K562 (cell line): ENCODE results near the gene CNTN5. TPM values are rescaled to one million over a fixed set of nuclear protein-coding genes. Genes with fewer than 3 reads are reported as not detected.

ENCODE experiments used
- ATAC-seq: fragments of 200-7000 bp; cut with Tn5 transposase; 3 replicates; pipeline ENCODE4 v1.9.1; 2020; ENCODE audit warnings: moderate library complexity
- BruUV-seq: library from RNA; stranded (reverse); fragments of 400-500 nt; replicated peaks from 2 replicates; lab custom pipeline; 2021; lab: Mats Ljungman, UMichigan
- CTCF ChIA-PET: fragments of 300-600 bp; formaldehyde crosslinking; extraction: SDS; loops from one replicate; lab custom pipeline; 2021; ENCODE audit warnings: low intra/inter-chr PET ratio; lab: Yijun Ruan, JAX
- POLR2A ChIA-PET: fragments of 300-600, 350-650 bp; sonication (Branson Sonifier 250); formaldehyde crosslinking; extraction: SDS; loops from one replicate; lab custom pipeline; 2021; ENCODE audit warnings: antibody characterized with exemption, inconsistent platforms; lab: Yijun Ruan, JAX
- DNase-seq, 4 experiments: peaks; one replicate each; pipeline versions ENCODE4 v3.0.0 to v3.0.0-alpha.2; 2011 to 2018; ENCODE audit warnings: low spot score in 3 of 4, mixed read lengths in 3 of 4; ENCODE audit errors: extremely low read depth in 1 of 4
- FAIRE-seq: peaks from 2 replicates; lab custom pipeline; 2011; peaks lifted over from hg19 to GRCh38; lab: Jason Lieb, UNC
- H2AFZ ChIP-seq: 2 replicates; pipeline ENCODE4 v1.6.0; 2011; ENCODE audit warnings: low read depth, low read length, control low read depth, inconsistent platforms
- H3K27ac ChIP-seq: fragments of 200-600 bp; 3 replicates; pipeline ENCODE4 v1.8.0; 2011; ENCODE audit warnings: low read depth, mild to moderate bottlenecking, control low read depth, inconsistent platforms, low read length, moderate library complexity, mixed read lengths; ENCODE audit errors: extremely low read depth
- H3K27me3 ChIP-seq, 2 experiments: fragments of 300-600 bp in 1 of 2; 2 replicates in 1 of 2; 3 replicates in 1 of 2; pipeline versions ENCODE4 v1.6.0 to v1.8.0; 2011; ENCODE audit warnings: inconsistent platforms in 2 of 2, low read length in 2 of 2, mild to moderate bottlenecking in 1 of 2, mixed read lengths in 1 of 2, moderate library complexity in 1 of 2; ENCODE audit not compliant: control insufficient read depth in 2 of 2, insufficient read depth in 2 of 2
- H3K36me3 ChIP-seq: fragments of 300-600 bp; 3 replicates; pipeline ENCODE4 v1.8.0; 2011; ENCODE audit warnings: mild to moderate bottlenecking, low read length, inconsistent platforms; ENCODE audit not compliant: control insufficient read depth, insufficient read depth
- H3K4me1 ChIP-seq, 2 experiments: fragments of 200-600 bp in 1 of 2; replicated peaks in 1 of 2; 2 replicates in 1 of 2; 3 replicates in 1 of 2; pipeline versions ENCODE4 v1.5.1 to v1.8.0; 2011; ENCODE audit warnings: inconsistent platforms in 2 of 2, low read length in 2 of 2, mild to moderate bottlenecking in 1 of 2, mixed read lengths in 1 of 2, moderate library complexity in 1 of 2; ENCODE audit not compliant: control insufficient read depth in 2 of 2, insufficient read depth in 2 of 2
- H3K4me2 ChIP-seq: 2 replicates; pipeline ENCODE4 v1.6.1; 2011; ENCODE audit warnings: low read length, control low read depth, inconsistent platforms, mixed read lengths; ENCODE audit not compliant: insufficient read depth
- H3K4me3 ChIP-seq: fragments of 200-600 bp; sonication (generic), shearing (Covaris generic); 2 replicates; pipeline ENCODE4 v1.5.1; 2016; ENCODE audit warnings: control low read depth, inconsistent platforms
- H3K79me2 ChIP-seq: fragments of 200-600 bp; 3 replicates; pipeline ENCODE4 v1.8.0; 2011; ENCODE audit warnings: low read length, inconsistent platforms; ENCODE audit not compliant: control insufficient read depth, insufficient read depth
- H3K9ac ChIP-seq, 2 experiments: 2 replicates each; pipeline versions ENCODE4 v1.6.0 to v1.6.1; 2011; ENCODE audit warnings: low read depth in 2 of 2, low read length in 2 of 2, control low read depth in 1 of 2, inconsistent platforms in 1 of 2, mild to moderate bottlenecking in 1 of 2, mixed read lengths in 1 of 2; ENCODE audit not compliant: insufficient read depth in 1 of 2
- H3K9me1 ChIP-seq: one replicate; pipeline ENCODE4 v1.6.0; 2011; ENCODE audit warnings: inconsistent platforms, mild to moderate bottlenecking, low read length, moderate library complexity; ENCODE audit not compliant: control insufficient read depth, insufficient read depth
- H3K9me3 ChIP-seq: replicated peaks from 2 replicates; pipeline ENCODE4 v1.5.1; 2011; ENCODE audit warnings: low read depth, low read length, inconsistent platforms; ENCODE audit not compliant: control insufficient read depth, insufficient read depth
- H4K20me1 ChIP-seq: replicated peaks from 2 replicates; pipeline ENCODE4 v1.6.1; 2011; ENCODE audit warnings: low read length, inconsistent platforms, mixed read lengths; ENCODE audit not compliant: control insufficient read depth, insufficient read depth
- BCOR ChIP-seq: fragments of 450-650 bp; IDR thresholded peaks from 2 replicates; pipeline ENCODE4 v1.6.1; 2016
- BRCA1 ChIP-seq, 2 experiments: fragments of 450-650 bp in 1 of 2; sonication (generic) in 1 of 2; formaldehyde crosslinking in 1 of 2; IDR thresholded peaks; 2 replicates each; pipeline versions ENCODE4 v1.5.0 to v1.6.1; 2017 to 2020; ENCODE audit warnings: mild to moderate bottlenecking in 1 of 2, missing genetic modification reagents in 1 of 2
- BRD4 ChIP-seq: fragments of 200-600 bp; sonication (generic); IDR thresholded peaks from 2 replicates; pipeline ENCODE4 v1.6.1; 2017; ENCODE audit warnings: inconsistent platforms
- CBX2 ChIP-seq: fragments of 200-600 bp; sonication (generic); IDR thresholded peaks from one replicate; pipeline ENCODE4 v1.6.1; 2012; ENCODE audit warnings: mild to moderate bottlenecking, low read length, inconsistent platforms; ENCODE audit not compliant: insufficient read depth, poor library complexity, severe bottlenecking
- EZH2 ChIP-seq: IDR thresholded peaks from 2 replicates; pipeline ENCODE4 v1.6.1; 2012; ENCODE audit warnings: low read depth, mild to moderate bottlenecking, inconsistent platforms, low read length, borderline replicate concordance
- GATAD2B ChIP-seq: fragments of 450-650 bp; IDR thresholded peaks from 2 replicates; pipeline ENCODE4 v1.6.1; 2017; ENCODE audit warnings: mild to moderate bottlenecking, borderline replicate concordance
- HDAC2 ChIP-seq: fragments of 450-650 bp; IDR thresholded peaks from 2 replicates; pipeline ENCODE4 v1.6.1; 2016; ENCODE audit warnings: mild to moderate bottlenecking
- HOXB6 ChIP-seq: fragments of 250-450 bp; sonication (Bioruptor Pico); IDR thresholded peaks from 2 replicates; pipeline ENCODE4 v1.5.1; 2022; ENCODE audit warnings: mild to moderate bottlenecking, borderline replicate concordance
- IFI16 ChIP-seq: fragments of 250-450 bp; sonication (Bioruptor Pico); IDR thresholded peaks from 2 replicates; pipeline ENCODE4 v2.1.2; 2022; ENCODE audit warnings: mild to moderate bottlenecking, inconsistent platforms
- MED1 ChIP-seq: sonication (generic); formaldehyde crosslinking; IDR thresholded peaks from 2 replicates; pipeline ENCODE4 v1.8.1; 2023; ENCODE audit warnings: missing genetic modification reagents, borderline replicate concordance
- NR2F6 ChIP-seq: fragments of 450-650 bp; formaldehyde crosslinking; IDR thresholded peaks from 2 replicates; pipeline ENCODE4 v1.4.0; 2020; ENCODE audit warnings: mild to moderate bottlenecking
- RBM17 ChIP-seq: fragments of 200-400 bp; formaldehyde crosslinking; IDR thresholded peaks from 2 replicates; pipeline ENCODE4 v1.6.1; 2017; ENCODE audit warnings: low read depth, mild to moderate bottlenecking, low read length, borderline replicate concordance
- SIN3B ChIP-seq: fragments of 450-650 bp; IDR thresholded peaks from 2 replicates; pipeline ENCODE4 v1.6.1; 2017; ENCODE audit warnings: low read depth, mild to moderate bottlenecking, moderate library complexity
- ZBTB17 ChIP-seq: fragments of 450-650 bp; formaldehyde crosslinking; IDR thresholded peaks from 2 replicates; pipeline ENCODE4 v1.4.0; 2020; ENCODE audit warnings: mild to moderate bottlenecking
- ZBTB8A ChIP-seq: fragments of 450-650 bp; IDR thresholded peaks from 2 replicates; pipeline ENCODE4 v1.6.1; 2018; ENCODE audit warnings: mild to moderate bottlenecking, moderate library complexity; ENCODE audit not compliant: partially characterized antibody
- ZNF561 ChIP-seq: fragments of 450-650 bp; formaldehyde crosslinking; conservative IDR thresholded peaks from 2 replicates; pipeline ENCODE4 v1.4.0; 2020; ENCODE audit warnings: mild to moderate bottlenecking, moderate library complexity
- ZNF668 ChIP-seq: fragments of 250-450 bp; sonication (Bioruptor Pico); IDR thresholded peaks from 2 replicates; pipeline ENCODE4 v1.8.0; 2022; ENCODE audit warnings: mild to moderate bottlenecking, inconsistent platforms
- ZNF695 ChIP-seq: fragments of 450-650 bp; formaldehyde crosslinking; IDR thresholded peaks from 2 replicates; pipeline ENCODE4 v1.4.0; 2020; ENCODE audit warnings: mild to moderate bottlenecking, moderate library complexity
- WGBS: fragments of 100-300 bp; shearing (Covaris generic); methylation state at CpG from one replicate; pipeline ENCODE4 v1.1.6; 2016; ENCODE audit warnings: low coverage, mixed read lengths; ENCODE audit not compliant: insufficient coverage; ENCODE audit errors: missing lambda C conversion rate; 5-methylcytosine and 5-hydroxymethylcytosine counted together
- in situ Hi-C: fragments of 300-500 bp; cut with MboI; formaldehyde crosslinking; loops from 4 replicates; pipeline ENCODE4 v1.15.0; 2018; ENCODE audit warnings: inconsistent platforms, mixed read lengths
- intact Hi-C: fragments of 100-400 bp; cut with micrococcal nuclease; formaldehyde crosslinking; loops from 2 replicates; pipeline ENCODE4 v1.14.2; 2022
- polyA plus RNA-seq, 8 experiments: library from polyadenylated mRNA; depleted of rRNA in 4 of 8; stranded (reverse) in 5 of 8; unstranded in 3 of 8; fragments of >200 nt; fragmentation: Nextera tagmentation in 2 of 8; fragmentation: Illumina TruSeq in 1 of 8; extraction: Ambion mirVana in 2 of 8; extraction: Trizol in 1 of 8; gene quantifications; 2 replicates each; pipeline versions ENCODE4 v1.2.1 to v1.2.3, GENCODE V29; 2011 to 2014; ENCODE audit warnings: inconsistent platforms in 1 of 8, missing spikeins in 1 of 8
- total RNA-seq, 7 experiments: library from RNA; depleted of rRNA in 6 of 7; stranded (reverse); fragments of >200 nt in 6 of 7; fragmentation: Illumina TruSeq in 2 of 7; extraction: Trizol in 2 of 7; gene quantifications; 2 replicates each; pipeline versions ENCODE4 v1.2.1 to v1.2.3, GENCODE V29; 2011 to 2021; ENCODE audit warnings: low replicate concordance in 1 of 7
- TF ChIP-seq, protein P1 (sequence below): fragments of 150-350 bp; IDR thresholded peaks from 2 replicates; pipeline ENCODE4 v1.6.1; 2014; ENCODE audit warnings: low read depth, mild to moderate bottlenecking, low read length, borderline replicate concordance

Gene CNTN5
- total and polyA plus RNA-seq, 9 of the 15 experiments (the other 6 are each of a cell fraction or from before 2014, with no cell fraction given): 0.03 TPM; not detected in 8

DNA sequence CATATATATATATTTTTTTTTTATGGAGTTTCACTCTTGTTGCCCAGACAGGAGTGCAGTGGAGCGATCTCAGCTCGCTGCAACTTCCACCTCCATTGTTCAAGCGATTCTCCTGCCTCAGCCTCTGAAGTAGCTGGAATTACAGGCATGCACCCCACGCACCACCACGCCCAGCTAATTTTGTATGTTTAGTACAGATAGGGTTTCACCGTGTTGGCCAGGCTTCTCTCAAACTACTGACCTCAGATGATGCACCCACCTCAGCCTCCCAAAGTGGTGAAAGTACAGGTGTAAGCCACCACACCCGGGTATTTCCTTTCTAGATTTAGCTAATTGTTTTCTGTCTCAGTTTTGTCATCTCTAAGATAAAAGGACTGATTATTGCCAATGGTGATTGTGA is 821.1 kb downstream of the CNTN5 start:
- FAIRE-seq (no peak), DNase-seq (no peak), ATAC-seq (no peak)
- no peak overlapping the region for H3K4me3 ChIP-seq
- no peaks in the 10 kb centered on the region for H3K27me3 ChIP-seq
- WGBS: 0% methylated on average over 7 of the region's 7 CpGs
- no peak overlapping the region for H3K27ac ChIP-seq
- intact Hi-C loops (no loop called here), in situ Hi-C loops (no loop called here)
- ChIA-PET POLR2A (no interaction called here), CTCF (no interaction called here)
- H3K4me1 ChIP-seq: no peaks in the 10 kb centered on the region
- no peaks in the 10 kb centered on the region for H3K9me1 ChIP-seq
- no TSS peak for BruUV-seq
- no peaks in the 10 kb centered on the region for H3K36me3 ChIP-seq
- no peak overlapping the region for H3K4me2 ChIP-seq
- no peak for TF ChIP-seq CBX2
- no peak for TF ChIP-seq HOXB6 (CRISPR knock-in tag)
- TF ChIP-seq ZBTB17 (CRISPR knock-in tag): no peak
- TF ChIP-seq ZNF668 (CRISPR knock-in tag): no peak
- no peak for TF ChIP-seq ZBTB8A
- no peak for TF ChIP-seq SIN3B
- TF ChIP-seq, protein P1, sequence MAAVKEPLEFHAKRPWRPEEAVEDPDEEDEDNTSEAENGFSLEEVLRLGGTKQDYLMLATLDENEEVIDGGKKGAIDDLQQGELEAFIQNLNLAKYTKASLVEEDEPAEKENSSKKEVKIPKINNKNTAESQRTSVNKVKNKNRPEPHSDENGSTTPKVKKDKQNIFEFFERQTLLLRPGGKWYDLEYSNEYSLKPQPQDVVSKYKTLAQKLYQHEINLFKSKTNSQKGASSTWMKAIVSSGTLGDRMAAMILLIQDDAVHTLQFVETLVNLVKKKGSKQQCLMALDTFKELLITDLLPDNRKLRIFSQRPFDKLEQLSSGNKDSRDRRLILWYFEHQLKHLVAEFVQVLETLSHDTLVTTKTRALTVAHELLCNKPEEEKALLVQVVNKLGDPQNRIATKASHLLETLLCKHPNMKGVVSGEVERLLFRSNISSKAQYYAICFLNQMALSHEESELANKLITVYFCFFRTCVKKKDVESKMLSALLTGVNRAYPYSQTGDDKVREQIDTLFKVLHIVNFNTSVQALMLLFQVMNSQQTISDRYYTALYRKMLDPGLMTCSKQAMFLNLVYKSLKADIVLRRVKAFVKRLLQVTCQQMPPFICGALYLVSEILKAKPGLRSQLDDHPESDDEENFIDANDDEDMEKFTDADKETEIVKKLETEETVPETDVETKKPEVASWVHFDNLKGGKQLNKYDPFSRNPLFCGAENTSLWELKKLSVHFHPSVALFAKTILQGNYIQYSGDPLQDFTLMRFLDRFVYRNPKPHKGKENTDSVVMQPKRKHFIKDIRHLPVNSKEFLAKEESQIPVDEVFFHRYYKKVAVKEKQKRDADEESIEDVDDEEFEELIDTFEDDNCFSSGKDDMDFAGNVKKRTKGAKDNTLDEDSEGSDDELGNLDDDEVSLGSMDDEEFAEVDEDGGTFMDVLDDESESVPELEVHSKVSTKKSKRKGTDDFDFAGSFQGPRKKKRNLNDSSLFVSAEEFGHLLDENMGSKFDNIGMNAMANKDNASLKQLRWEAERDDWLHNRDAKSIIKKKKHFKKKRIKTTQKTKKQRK: no peak
- TF ChIP-seq BCOR: no peak
- no peak for TF ChIP-seq EZH2
- TF ChIP-seq BRCA1 (IDR thresholded peaks at IDR 0.05): no peak
- no peak for TF ChIP-seq BRCA1 (CRISPR knock-in tag; IDR thresholded peaks at IDR 0.05)
- no peak for TF ChIP-seq GATAD2B
- TF ChIP-seq ZNF695 (CRISPR knock-in tag): no peak
- no peak for TF ChIP-seq BRD4
- TF ChIP-seq ZNF561 (CRISPR knock-in tag): no peak
- no peak for TF ChIP-seq IFI16 (CRISPR knock-in tag)
- TF ChIP-seq RBM17: no peak
- TF ChIP-seq HDAC2: no peak
- no peak for TF ChIP-seq NR2F6 (CRISPR knock-in tag)
- no peak for TF ChIP-seq MED1 (CRISPR knock-in tag)
- no peak overlapping the region for H3K9ac ChIP-seq
- no peak overlapping the region for H2AFZ ChIP-seq
- no peaks in the 10 kb centered on the region for H4K20me1 ChIP-seq
- H3K79me2 ChIP-seq: no peaks in the 10 kb centered on the region
- no peaks in the 10 kb centered on the region for H3K9me3 ChIP-seq
